Stomach (tissue), 9 donors: ENCODE measurements around the gene ALK. TPM values are rescaled to one million over a fixed set of nuclear protein-coding genes. Genes with fewer than 3 reads are reported as not detected.

ENCODE experiments used
- DNase-seq, 2 donors: peaks; one replicate each; pipeline versions ENCODE4 v3.0.0 to v3.0.0-alpha.2; 2013 to 2019
- H3K27ac ChIP-seq, 5 donors: fragments of 200-600 bp in 4 of 5; sonication (generic) in 4 of 5; one replicate each; pipeline ENCODE4 v1.5.1; 2013 to 2019; ENCODE audit warnings: mild to moderate bottlenecking in 1 of 5, moderate library complexity in 1 of 5
- H3K27me3 ChIP-seq, 3 donors: fragments of 200-600 bp; sonication (generic); one replicate each; pipeline ENCODE4 v1.5.1; 2017 to 2019; ENCODE audit warnings: mixed run types in 1 of 3
- H3K36me3 ChIP-seq, 4 donors: fragments of 200-600 bp; sonication (generic); 1 replicate in 3 of 4; 2 replicates in 1 of 4; pipeline ENCODE4 v1.5.1; 2016 to 2019
- H3K4me1 ChIP-seq, 4 donors: fragments of 200-600 bp; sonication (generic); one replicate each; pipeline ENCODE4 v1.5.1; 2016 to 2019
- H3K4me3 ChIP-seq, 4 donors: fragments of 200-600 bp; sonication (generic) in 3 of 4; one replicate each; pipeline ENCODE4 v1.5.1; 2016 to 2019; ENCODE audit warnings: mild to moderate bottlenecking in 1 of 4
- H3K9me3 ChIP-seq, 4 donors: fragments of 200-600 bp; sonication (generic); one replicate each; pipeline ENCODE4 v1.5.1; 2016 to 2019
- CTCF ChIP-seq, 7 experiments: fragments of 450-650 bp in 4 of 7; fragments of 200-600 bp in 3 of 7; sonication (generic) in 3 of 7; IDR thresholded peaks; one replicate each; pipeline ENCODE4 v1.5.1; 2016 to 2019; ENCODE audit warnings: antibody characterized with exemption in 7 of 7, control low read depth in 2 of 7, mild to moderate bottlenecking in 1 of 7
- EP300 ChIP-seq: sonication (generic); formaldehyde crosslinking; IDR thresholded peaks from one replicate; pipeline ENCODE4 v1.6.1; 2017; ENCODE audit warnings: antibody characterized with exemption
- POLR2A ChIP-seq, 4 donors: fragments of 450-650 bp; IDR thresholded peaks; one replicate each; pipeline ENCODE4 v1.6.1; 2016; ENCODE audit warnings: antibody characterized with exemption in 4 of 4, control low read depth in 2 of 4, mild to moderate bottlenecking in 1 of 4, moderate library complexity in 1 of 4
- POLR2AphosphoS5 ChIP-seq, 3 donors: sonication (generic); formaldehyde crosslinking; IDR thresholded peaks; one replicate each; pipeline ENCODE4 v1.6.1; 2016; ENCODE audit warnings: antibody characterized with exemption in 3 of 3
- WGBS, 5 donors: extraction: QIAGEN DNeasy Blood & Tissue Kit in 3 of 5; methylation state at CpG; one replicate each; pipeline versions ENCODE4 v1.1.5 to v1.1.7; 2013 to 2018; 5-methylcytosine and 5-hydroxymethylcytosine counted together
- intact Hi-C: fragments of 100-400 bp; cut with DNase I; formaldehyde crosslinking; loops from one replicate; pipeline ENCODE4 v1.15.1; 2023; ENCODE audit warnings: low total_unique reads
- polyA plus RNA-seq, 3 donors: library from polyadenylated mRNA; stranded (reverse); fragments of 200-250 nt; gene quantifications; one replicate each; pipeline ENCODE4 v1.2.3, GENCODE V29; 2013
- total RNA-seq, 5 donors: library from RNA; depleted of rRNA; stranded (reverse); fragments of >200 nt; gene quantifications; one replicate each; pipeline versions ENCODE4 v1.1.0 to v1.2.3, GENCODE V29; 2014 to 2016
- donor health status: healthy with polysubstance abuse.
- donor health status: Bipolar disorder and iron deficiency.
- donor health status: healthy.

Gene ALK
- total and polyA plus RNA-seq, 8 donors: 0.13 to 0.92 TPM; not detected in 6

GRCh38 chr2:29394981-29395350 is 526.4 kb downstream of the ALK start:
- TF ChIP-seq CTCF (IDR thresholded peaks at IDR 0.05): no peak
- no peak for TF ChIP-seq EP300
- no peak for TF ChIP-seq POLR2A (IDR thresholded peaks at IDR 0.05)
- no peak for TF ChIP-seq POLR2AphosphoS5 (IDR thresholded peaks at IDR 0.05)
- intact Hi-C loops: no loop called here
- peak in 1 of 2 donors; percentile 33 for DNase-seq
- Histone ChIP-seq H3K36me3 (no peaks in the 10 kb centered on the region), H3K4me3 (no peak overlapping the region), H3K9me3 (no peaks in the 10 kb centered on the region), H3K4me1 (no peaks in the 10 kb centered on the region), H3K27ac (no peak overlapping the region), H3K27me3 (no peaks in the 10 kb centered on the region)
- WGBS, 5 donors: 64 to 82% (median 74%) methylated on average over 2 of the region's 2 CpGs

- Histone ChIP-seq H3K9me3 (no peaks in the 10 kb centered on the region), H3K4me1 (no peaks in the 10 kb centered on the region), H3K4me3 (no peak overlapping the region), H3K27ac (no peak overlapping the region), H3K36me3 (no peaks in the 10 kb centered on the region), H3K27me3 (no peaks in the 10 kb centered on the region)
- DNase-seq: no peak
- no peak for TF ChIP-seq POLR2AphosphoS5 (IDR thresholded peaks at IDR 0.05)
- no peak for TF ChIP-seq EP300
- TF ChIP-seq CTCF (IDR thresholded peaks at IDR 0.05): no peak
- no peak for TF ChIP-seq POLR2A (IDR thresholded peaks at IDR 0.05)
- WGBS, 5 donors: 43 to 72% (median 46%) methylated on average over 1 of the region's 1 CpG
- intact Hi-C loops: no loop called here
These were observed 526.9 kb downstream of the ALK start for GRCh38 chr2:29394311-29394980.

GRCh38 chr2:29393676-29394075 is 527.7 kb downstream of the ALK start:
- Histone ChIP-seq H3K27me3 (no peaks in the 10 kb centered on the region), H3K27ac (no peak overlapping the region), H3K4me1 (no peaks in the 10 kb centered on the region), H3K36me3 (no peaks in the 10 kb centered on the region), H3K4me3 (no peak overlapping the region), H3K9me3 (no peaks in the 10 kb centered on the region)
- TF ChIP-seq POLR2AphosphoS5 (IDR thresholded peaks at IDR 0.05) (no peak), EP300 (no peak), CTCF (IDR thresholded peaks at IDR 0.05) (no peak), POLR2A (IDR thresholded peaks at IDR 0.05) (no peak)
- DNase-seq: no peak
- intact Hi-C loops: no loop called here
- WGBS, 5 donors: 44 to 52% (median 45%) methylated on average over 1 of the region's 1 CpG

GRCh38 chr2:29392774-29393173 is 528.6 kb downstream of the ALK start:
- 77 to 90% (median 87%) methylated on average over 2 of the region's 2 CpGs for WGBS, 5 donors
- DNase-seq: no peak
- TF ChIP-seq POLR2A (IDR thresholded peaks at IDR 0.05) (no peak), CTCF (IDR thresholded peaks at IDR 0.05) (no peak), EP300 (no peak), POLR2AphosphoS5 (IDR thresholded peaks at IDR 0.05) (no peak)
- H3K27me3 ChIP-seq: no peaks in the 10 kb centered on the region
- H3K4me1 ChIP-seq: no peaks in the 10 kb centered on the region
- H3K27ac ChIP-seq: no peak overlapping the region
- no peaks in the 10 kb centered on the region for H3K36me3 ChIP-seq
- H3K9me3 ChIP-seq: no peaks in the 10 kb centered on the region
- intact Hi-C loops: no loop called here
- no peak overlapping the region for H3K4me3 ChIP-seq
